HG02970 (cell line): ENCODE results near the gene PTPRN.

Experiments used
- ATAC-seq: cut with Tn5 transposase; IDR thresholded peaks from one replicate; pipeline ENCODE4 v1.9.1; 2021; ENCODE audit warnings: mild to moderate bottlenecking, moderate library complexity, moderate number of reproducible peaks; ENCODE audit not compliant: unreplicated experiment, low FRiP score

Gene PTPRN

DNA sequence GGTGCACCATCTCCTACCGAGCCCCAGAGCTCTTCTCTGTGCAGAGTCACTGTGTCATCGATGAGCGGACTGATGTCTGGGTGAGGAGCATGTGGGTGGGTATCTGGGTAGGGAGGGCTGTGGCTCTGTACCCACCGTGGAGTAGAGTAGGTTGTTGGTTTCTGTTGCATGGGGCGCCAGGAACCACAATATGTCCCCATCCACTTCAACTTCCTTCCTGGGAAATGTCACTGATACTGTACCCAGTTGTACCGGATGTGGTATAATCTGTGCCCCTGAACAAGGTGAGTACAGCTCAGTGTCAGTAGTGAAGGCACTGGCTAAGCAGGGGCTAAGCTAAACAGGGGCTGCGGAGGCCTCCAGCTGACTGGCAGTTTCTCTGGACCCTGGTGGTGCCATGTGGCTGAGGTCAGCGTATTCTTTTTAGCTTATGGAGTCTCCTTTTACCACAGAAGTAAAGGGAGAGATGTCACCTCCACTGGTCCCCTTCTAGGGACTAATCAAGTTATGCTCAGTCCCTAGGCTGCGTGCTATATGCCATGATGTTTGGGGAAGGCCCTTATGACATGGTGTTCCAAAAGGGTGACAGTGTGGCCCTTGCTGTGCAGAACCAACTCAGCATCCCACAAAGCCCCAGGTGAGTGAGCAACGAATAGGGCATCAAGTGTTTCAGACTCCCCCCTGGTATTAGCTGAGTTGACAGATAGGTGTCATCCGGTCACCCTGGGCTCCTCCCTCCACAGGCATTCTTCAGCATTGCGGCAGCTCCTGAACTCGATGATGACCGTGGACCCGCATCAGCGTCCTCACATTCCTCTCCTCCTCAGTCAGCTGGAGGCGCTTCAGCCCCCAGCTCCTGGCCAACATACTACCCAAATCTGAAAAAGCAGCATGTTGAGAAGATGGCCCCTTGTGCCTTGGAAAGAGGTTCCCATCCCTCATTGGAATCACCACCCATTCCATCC lies 61.2 kb downstream of the PTPRN start:
- no peak for ATAC-seq

DNA sequence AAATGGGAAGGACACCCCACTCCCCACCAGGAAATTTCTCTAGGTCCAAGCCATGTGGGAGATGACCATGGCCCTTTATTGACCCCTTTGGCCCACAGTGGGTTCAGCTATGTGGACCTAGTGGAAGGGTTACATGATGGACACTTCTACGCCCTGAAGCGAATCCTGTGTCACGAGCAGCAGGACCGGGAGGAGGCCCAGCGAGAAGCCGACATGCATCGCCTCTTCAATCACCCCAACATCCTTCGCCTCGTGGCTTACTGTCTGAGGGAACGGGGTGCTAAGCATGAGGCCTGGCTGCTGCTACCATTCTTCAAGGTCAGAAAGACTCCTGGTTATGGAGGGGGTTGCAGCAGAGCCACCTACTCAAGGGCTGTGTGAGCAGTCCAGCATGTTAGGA lies 62.6 kb downstream of the PTPRN start:
- no peak for ATAC-seq

DNA sequence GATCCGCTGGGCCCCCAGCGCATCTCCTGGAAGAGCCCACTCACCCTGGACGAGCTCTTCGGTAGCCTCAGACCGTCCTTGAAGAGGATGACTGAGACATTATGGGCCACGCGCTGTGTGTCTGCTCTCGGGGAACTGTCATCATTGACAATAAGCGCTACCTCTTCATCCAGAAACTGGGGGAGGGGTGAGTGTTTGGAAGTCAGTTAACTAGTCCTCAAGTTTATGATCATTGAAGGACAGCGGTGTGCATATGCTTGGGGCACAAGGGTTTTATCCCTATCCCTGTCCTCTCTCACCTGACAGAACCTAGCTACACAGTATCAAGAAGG lies 63.3 kb downstream of the PTPRN start:
- ATAC-seq, result no peak

DNA sequence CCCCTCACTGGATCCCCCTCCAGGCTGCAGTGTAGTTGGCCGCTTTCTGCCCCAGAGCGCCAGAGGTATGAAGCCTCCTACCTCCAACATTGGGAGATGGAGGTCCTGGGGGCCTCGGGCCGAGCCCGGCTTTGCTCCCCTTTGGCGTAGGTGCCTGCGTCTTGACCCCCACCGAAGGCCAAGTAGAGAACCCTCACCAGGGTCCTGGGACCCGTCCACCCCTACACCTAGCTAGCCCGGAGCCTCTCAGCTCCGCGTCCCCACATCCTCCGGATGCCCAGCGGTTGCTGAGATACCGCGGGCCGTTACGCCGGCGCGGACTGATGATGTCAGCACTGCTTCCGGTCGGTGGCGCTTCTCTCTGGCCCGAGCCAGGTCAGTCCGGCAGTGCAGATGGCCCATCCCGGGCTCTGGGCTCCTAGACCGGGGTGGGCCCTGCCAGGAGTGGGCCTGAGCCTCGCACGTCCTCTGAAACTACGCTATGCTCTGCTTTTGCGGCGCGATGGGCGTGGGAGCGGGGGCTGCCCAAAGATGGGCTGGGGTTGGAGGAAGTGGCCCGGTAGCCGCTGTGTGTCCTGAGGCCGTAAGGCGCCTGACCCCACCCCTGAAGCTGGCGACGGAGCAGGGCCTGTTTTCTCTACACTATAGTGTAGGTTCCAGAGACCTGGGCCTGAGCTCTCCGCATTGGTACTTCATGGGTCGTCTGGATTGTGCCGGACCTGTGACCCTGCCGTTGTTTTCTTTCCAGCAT lies 63.9 kb downstream of the PTPRN start, which contains the start of the genes GLB1L and STK16:
TSS of gene GLB1L (minus strand) at position 297 of the 751 bp plus-strand sequence. CDS start 1,871 bp downstream, outside the sequence.
TSS of gene STK16 (plus strand) at position 332 of the 751 bp plus-strand sequence. CDS start 521 bp downstream, outside the sequence.
- ATAC-seq, result peak; percentile 63

DNA sequence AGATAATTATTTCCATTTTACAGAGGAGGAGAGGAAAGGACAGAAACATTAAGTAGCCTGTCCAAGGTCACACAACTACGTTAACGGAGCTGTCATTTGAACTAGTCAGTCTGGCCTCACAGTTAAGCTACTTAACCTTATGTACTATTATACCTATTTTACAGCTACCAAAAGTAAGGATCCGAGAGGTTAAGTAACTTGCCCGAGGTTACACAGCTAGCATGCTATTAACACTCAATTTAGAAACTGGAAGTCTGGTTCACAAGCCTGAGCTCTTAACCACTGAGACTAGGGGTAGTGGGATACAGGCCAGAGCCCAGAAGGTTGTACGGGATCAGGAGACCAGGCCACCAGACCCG lies 64.4 kb downstream of the PTPRN start:
- ATAC-seq, result no peak

DNA sequence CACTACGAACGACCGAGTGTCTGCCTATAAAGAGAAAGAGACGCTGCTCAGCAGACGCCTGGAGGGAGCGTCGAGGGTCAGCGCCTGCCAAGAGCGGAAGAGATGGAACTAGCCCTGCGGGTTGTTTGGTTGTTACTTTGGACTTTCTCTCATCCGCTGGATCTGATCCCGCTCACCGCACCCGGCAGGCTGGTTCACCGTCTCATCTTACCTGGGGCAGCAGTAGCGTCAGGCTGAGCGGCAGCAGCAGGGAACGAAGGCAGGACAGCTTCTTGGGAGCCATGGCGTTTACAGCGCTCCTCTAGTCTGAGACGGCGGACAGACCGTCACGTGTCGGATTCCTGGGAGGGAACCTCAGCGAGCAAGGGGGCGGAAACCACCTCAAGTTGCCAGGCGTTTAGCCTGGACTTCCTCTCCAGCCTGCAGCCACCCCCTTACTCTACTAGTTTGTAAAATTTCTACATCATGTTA lies 65.9 kb downstream of the PTPRN start:
- ATAC-seq, result no peak
